Suprapubic skin (tissue), 4 donors: Measurements from ENCODE around the gene DDIT4. TPM values are rescaled to one million over a fixed set of nuclear protein-coding genes. Genes with fewer than 3 reads are reported as not detected.
A peak's percentile ranks its signal among the peaks of the same experiment; 100 is the strongest.
"Not testable (repeated sequence)": the region's sequence is repeated elsewhere in the genome, so short reads cannot be mapped to it uniquely, and the experiment has no call there.

ENCODE experiments used
- DNase-seq, 2 donors: peaks; one replicate each; pipeline ENCODE4 v3.0.0-alpha.2; 2019; ENCODE audit warnings: low spot score in 2 of 2
- H3K27ac ChIP-seq: fragments of 200-600 bp; sonication (generic); one replicate; pipeline ENCODE4 v1.5.1; 2019
- H3K27me3 ChIP-seq: fragments of 200-600 bp; sonication (generic); one replicate; pipeline ENCODE4 v1.5.1; 2019
- H3K36me3 ChIP-seq: fragments of 200-600 bp; sonication (generic); one replicate; pipeline ENCODE4 v1.5.1; 2019
- H3K4me1 ChIP-seq: fragments of 200-600 bp; sonication (generic); one replicate; pipeline ENCODE4 v1.5.1; 2019
- H3K4me3 ChIP-seq: fragments of 200-600 bp; sonication (generic); one replicate; pipeline ENCODE4 v1.5.1; 2019; ENCODE audit warnings: mild to moderate bottlenecking
- H3K9me3 ChIP-seq: fragments of 200-600 bp; sonication (generic); one replicate; pipeline ENCODE4 v1.5.1; 2019
- CTCF ChIP-seq, 2 donors: fragments of 200-600 bp in 1 of 2; fragments of 450-650 bp in 1 of 2; sonication (generic) in 1 of 2; IDR thresholded peaks; one replicate each; pipeline ENCODE4 v1.5.1; 2016 to 2019; ENCODE audit warnings: antibody characterized with exemption in 2 of 2, mild to moderate bottlenecking in 1 of 2, moderate library complexity in 1 of 2
- EP300 ChIP-seq: sonication (generic); formaldehyde crosslinking; IDR thresholded peaks from one replicate; pipeline ENCODE4 v1.6.1; 2017; ENCODE audit warnings: antibody characterized with exemption
- POLR2A ChIP-seq, 2 donors: fragments of 450-650 bp; IDR thresholded peaks; one replicate each; pipeline ENCODE4 v1.6.1; 2017; ENCODE audit warnings: antibody characterized with exemption in 2 of 2, mild to moderate bottlenecking in 2 of 2, moderate library complexity in 2 of 2
- POLR2AphosphoS5 ChIP-seq, 3 donors: sonication (generic); formaldehyde crosslinking; IDR thresholded peaks; one replicate each; pipeline ENCODE4 v1.6.1; 2017; ENCODE audit warnings: antibody characterized with exemption in 3 of 3
- WGBS: methylation state at CpG from one replicate; pipeline ENCODE4 v1.1.5; 2018; 5-methylcytosine and 5-hydroxymethylcytosine counted together
- total RNA-seq, 4 donors: library from RNA; depleted of rRNA; stranded (reverse); fragments of >200 nt; gene quantifications; one replicate each; pipeline ENCODE4 v1.1.0, GENCODE V29; 2016

The DDIT4 gene
- total RNA-seq, 4 donors from 2014 or later = 170 to 246 (median 225) TPM

- 97% methylated on average over 2 of the region's 4 CpGs for WGBS
- no peaks in the 10 kb centered on the region for H3K9me3 ChIP-seq
- TF ChIP-seq EP300 (no peak), CTCF (IDR thresholded peaks at IDR 0.05) (no peak), POLR2A (IDR thresholded peaks at IDR 0.05) (no peak), POLR2AphosphoS5 (IDR thresholded peaks at IDR 0.05) (no peak)
- H3K27ac ChIP-seq = no peak overlapping the region
- H3K36me3 ChIP-seq = no peaks in the 10 kb centered on the region
- H3K27me3 ChIP-seq = no peaks in the 10 kb centered on the region
- no peak overlapping the region for H3K4me3 ChIP-seq
- no peak for DNase-seq
- peaks cover 12% of the 10 kb centered on the region for H3K4me1 ChIP-seq
These were observed 17.4 kb downstream of the DDIT4 start for GRCh38 chr10:72291019-72291532.

DNA sequence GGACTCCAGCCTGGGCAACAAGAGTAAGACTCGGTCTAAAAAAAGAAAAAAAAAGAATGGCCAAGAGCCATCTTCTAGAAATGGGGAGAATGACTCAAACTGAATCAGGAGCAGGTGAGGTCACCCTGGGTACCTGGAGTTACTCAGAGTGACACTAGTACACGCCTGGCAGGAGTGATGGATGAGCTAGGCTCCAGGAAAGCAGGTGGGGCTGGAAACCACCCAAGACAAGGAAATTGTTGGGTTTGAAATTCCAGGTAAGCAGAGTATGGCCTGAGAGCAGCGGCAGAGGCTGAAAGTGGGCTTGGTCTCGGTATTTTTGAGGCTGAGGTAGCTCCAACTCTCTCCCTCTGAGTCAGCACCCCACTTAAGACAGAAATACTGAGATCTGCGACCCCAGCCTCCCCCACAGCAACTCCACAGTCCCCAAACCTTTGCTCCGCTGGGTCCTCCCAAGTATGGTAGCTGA lies 18.5 kb downstream of the DDIT4 start:
- no peak overlapping the region for H3K27ac ChIP-seq
- DNase-seq = no peak
- H3K9me3 ChIP-seq = no peaks in the 10 kb centered on the region
- H3K4me1 ChIP-seq = peaks cover 13% of the 10 kb centered on the region
- TF ChIP-seq POLR2A (IDR thresholded peaks at IDR 0.05) = no peak
- no peak for TF ChIP-seq POLR2AphosphoS5 (IDR thresholded peaks at IDR 0.05)
- TF ChIP-seq EP300 = no peak
- no peak for TF ChIP-seq CTCF (IDR thresholded peaks at IDR 0.05)
- H3K36me3 ChIP-seq = no peaks in the 10 kb centered on the region
- no peak overlapping the region for H3K4me3 ChIP-seq
- H3K27me3 ChIP-seq = no peaks in the 10 kb centered on the region
- 43% methylated on average over 6 of the region's 6 CpGs for WGBS

- Histone ChIP-seq H3K27me3 (no peaks in the 10 kb centered on the region), H3K4me1 (peaks cover 26% of the 10 kb centered on the region), H3K36me3 (no peaks in the 10 kb centered on the region), H3K9me3 (no peaks in the 10 kb centered on the region), H3K4me3 (no peak overlapping the region), H3K27ac (no peak overlapping the region)
- TF ChIP-seq POLR2AphosphoS5 (IDR thresholded peaks at IDR 0.05) (no peak), CTCF (IDR thresholded peaks at IDR 0.05) (no peak), EP300 (no peak), POLR2A (IDR thresholded peaks at IDR 0.05) (no peak)
- WGBS = 84% methylated on average over 5 of the region's 8 CpGs
- DNase-seq = no peak
These were observed 21.7 kb downstream of the DDIT4 start for GRCh38 chr10:72295330-72295910.

DNA sequence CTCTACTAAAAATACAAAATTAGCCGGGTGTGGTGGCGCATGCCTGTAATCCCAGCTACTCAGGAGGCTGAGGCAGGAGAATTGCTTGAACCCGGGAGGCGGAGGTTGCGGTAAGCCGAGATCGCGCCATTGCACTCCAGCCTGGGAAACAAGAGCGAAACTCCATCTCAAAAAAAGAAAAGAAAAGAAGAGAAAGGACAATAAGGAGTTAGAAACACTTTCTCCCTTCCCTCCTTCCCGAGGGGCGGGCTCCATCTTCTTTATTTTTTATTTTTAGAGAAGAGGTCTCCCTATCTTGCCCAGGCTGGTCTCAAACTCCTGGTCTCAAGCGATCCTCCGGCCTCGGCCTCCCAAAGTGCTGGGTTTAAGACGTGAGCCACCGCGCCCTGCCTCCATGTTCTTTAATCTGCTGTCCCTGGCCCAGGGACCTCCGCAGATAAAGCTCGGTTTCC lies 23.1 kb downstream of the DDIT4 start:
- not testable (repeated sequence) for DNase-seq, H3K27me3 ChIP-seq, H3K36me3 ChIP-seq, H3K9me3 ChIP-seq
- H3K4me1 ChIP-seq = peaks cover 26% of the 10 kb centered on the region
- peak overlapping the region; percentile 67 for H3K4me3 ChIP-seq
- WGBS = 79% methylated on average over 19 of the region's 19 CpGs
- H3K27ac ChIP-seq = peak overlapping the region; percentile 43

DNA sequence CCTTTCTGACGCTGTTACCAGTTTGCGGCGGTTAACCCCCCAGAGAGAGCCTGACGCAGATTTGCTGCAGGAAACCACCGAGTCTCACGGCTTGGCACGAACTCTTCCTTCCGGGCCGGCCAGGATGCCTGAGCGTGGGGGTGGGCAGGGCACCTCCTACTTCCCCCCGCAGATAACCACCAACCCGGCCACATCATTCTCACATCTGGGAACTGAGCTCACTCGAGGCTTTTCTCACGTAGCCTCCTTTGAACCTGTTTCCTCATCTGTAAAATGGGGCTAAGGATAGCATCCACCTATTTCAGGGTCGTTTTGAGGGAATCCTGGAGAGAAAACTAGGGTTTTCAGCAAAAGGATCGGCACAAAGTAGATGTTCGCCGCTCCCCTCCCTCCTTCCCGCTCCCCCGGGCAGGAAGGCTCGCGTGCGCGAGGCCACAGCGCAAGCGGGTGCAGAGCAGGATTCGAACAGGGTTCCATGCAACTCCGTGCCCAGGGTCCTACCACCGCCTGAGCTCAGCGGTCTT lies 23.6 kb downstream of the DDIT4 start:
- peak; percentile 94 to 95 for DNase-seq
- Histone ChIP-seq H3K4me3 (peak overlapping the region; percentile 67), H3K27me3 (no peaks in the 10 kb centered on the region), H3K4me1 (peaks cover 24% of the 10 kb centered on the region), H3K36me3 (no peaks in the 10 kb centered on the region), H3K9me3 (no peaks in the 10 kb centered on the region), H3K27ac (peak overlapping the region; percentile 86)
- TF ChIP-seq POLR2A (IDR thresholded peaks at IDR 0.05) (peak in 1 of 2 donors; percentile 28), EP300 (no peak), POLR2AphosphoS5 (IDR thresholded peaks at IDR 0.05) (peak in 1 of 3 donors; percentile 52)
- 8% methylated on average over 30 of the region's 30 CpGs for WGBS

- Histone ChIP-seq H3K27me3 (no peaks in the 10 kb centered on the region), H3K36me3 (no peaks in the 10 kb centered on the region), H3K4me1 (peaks cover 19% of the 10 kb centered on the region), H3K9me3 (no peaks in the 10 kb centered on the region), H3K27ac (peak overlapping the region; percentile 86), H3K4me3 (peak overlapping the region; percentile 67)
- TF ChIP-seq EP300 (no peak), CTCF (IDR thresholded peaks at IDR 0.05) (no peak), POLR2AphosphoS5 (IDR thresholded peaks at IDR 0.05) (peak in 1 of 3 donors; percentile 80), POLR2A (IDR thresholded peaks at IDR 0.05) (peak in 1 of 2 donors; percentile 75)
- WGBS = 13% methylated on average over 29 of the region's 55 CpGs
- DNase-seq = peak; percentile 99 to 100
These were observed 24.3 kb downstream of the DDIT4 start for GRCh38 chr10:72297805-72298591.
